Effector memory CD4-positive, alpha-beta T cell (primary cell): ENCODE results near the gene CINP.
"Not testable (repeated sequence)": the region's sequence is repeated elsewhere in the genome, so short reads cannot be mapped to it uniquely, and the experiment has no call there.

ENCODE experiments used
- DNase-seq, 3 donors: peaks; one replicate each; pipeline ENCODE4 v3.0.0-alpha.2; 2020
- H3K27ac ChIP-seq: 2 replicates; pipeline ENCODE4 v1.7.0; 2013; ENCODE audit warnings: mild to moderate bottlenecking, low read length, moderate library complexity; ENCODE audit not compliant: insufficient read depth, poor library complexity, severe bottlenecking
- H3K27me3 ChIP-seq: replicated peaks from 2 replicates; pipeline ENCODE4 v1.7.0; 2013; ENCODE audit warnings: mild to moderate bottlenecking, low read length; ENCODE audit not compliant: insufficient read depth, control insufficient read depth, poor library complexity, severe bottlenecking
- H3K36me3 ChIP-seq: 2 replicates; pipeline ENCODE4 v1.7.0; 2013; ENCODE audit warnings: mild to moderate bottlenecking, low read length, moderate library complexity; ENCODE audit not compliant: control insufficient read depth, insufficient read depth
- H3K4me1 ChIP-seq: 2 replicates; pipeline ENCODE4 v1.7.0; 2013; ENCODE audit warnings: low read length, mild to moderate bottlenecking; ENCODE audit not compliant: control insufficient read depth, insufficient read depth, poor library complexity, severe bottlenecking
- H3K4me3 ChIP-seq: 2 replicates; pipeline ENCODE4 v1.7.0; 2013; ENCODE audit warnings: low read length, low read depth, mild to moderate bottlenecking; ENCODE audit not compliant: insufficient read depth, poor library complexity, severe bottlenecking
- H3K9me3 ChIP-seq: 2 replicates; pipeline ENCODE4 v1.7.0; 2013; ENCODE audit warnings: mild to moderate bottlenecking, low read length, moderate library complexity; ENCODE audit not compliant: control insufficient read depth

The CINP gene

GRCh38 chr14:102342238-102342637 lies 20.5 kb downstream of the CINP start:
- Histone ChIP-seq H3K27me3 (no peaks in the 10 kb centered on the region), H3K9me3 (no peaks in the 10 kb centered on the region), H3K4me3 (no peak overlapping the region), H3K4me1 (no peaks in the 10 kb centered on the region), H3K36me3 (peaks cover 17% of the 10 kb centered on the region), H3K27ac (no peak overlapping the region)
- DNase-seq = no peak

- DNase-seq = no peak
- Histone ChIP-seq H3K9me3 (no peaks in the 10 kb centered on the region), H3K4me3 (no peak overlapping the region), H3K36me3 (peaks cover 17% of the 10 kb centered on the region), H3K27me3 (no peaks in the 10 kb centered on the region), H3K4me1 (no peaks in the 10 kb centered on the region), H3K27ac (no peak overlapping the region)
Observed at GRCh38 chr14:102341566-102341965, 21.1 kb downstream of the CINP start.

- Histone ChIP-seq H3K27me3 (no peaks in the 10 kb centered on the region), H3K27ac (no peak overlapping the region), H3K4me1 (no peaks in the 10 kb centered on the region), H3K9me3 (no peaks in the 10 kb centered on the region), H3K4me3 (no peak overlapping the region), H3K36me3 (peaks cover 20% of the 10 kb centered on the region)
- no peak for DNase-seq
Observed at GRCh38 chr14:102338724-102339123, 24.0 kb downstream of the CINP start.

GRCh38 chr14:102335163-102335562 lies 27.5 kb downstream of the CINP start:
- Histone ChIP-seq H3K36me3 (peaks cover 24% of the 10 kb centered on the region), H3K27me3 (no peaks in the 10 kb centered on the region), H3K4me1 (no peaks in the 10 kb centered on the region), H3K4me3 (no peak overlapping the region), H3K9me3 (no peaks in the 10 kb centered on the region), H3K27ac (no peak overlapping the region)
- no peak for DNase-seq

DNA sequence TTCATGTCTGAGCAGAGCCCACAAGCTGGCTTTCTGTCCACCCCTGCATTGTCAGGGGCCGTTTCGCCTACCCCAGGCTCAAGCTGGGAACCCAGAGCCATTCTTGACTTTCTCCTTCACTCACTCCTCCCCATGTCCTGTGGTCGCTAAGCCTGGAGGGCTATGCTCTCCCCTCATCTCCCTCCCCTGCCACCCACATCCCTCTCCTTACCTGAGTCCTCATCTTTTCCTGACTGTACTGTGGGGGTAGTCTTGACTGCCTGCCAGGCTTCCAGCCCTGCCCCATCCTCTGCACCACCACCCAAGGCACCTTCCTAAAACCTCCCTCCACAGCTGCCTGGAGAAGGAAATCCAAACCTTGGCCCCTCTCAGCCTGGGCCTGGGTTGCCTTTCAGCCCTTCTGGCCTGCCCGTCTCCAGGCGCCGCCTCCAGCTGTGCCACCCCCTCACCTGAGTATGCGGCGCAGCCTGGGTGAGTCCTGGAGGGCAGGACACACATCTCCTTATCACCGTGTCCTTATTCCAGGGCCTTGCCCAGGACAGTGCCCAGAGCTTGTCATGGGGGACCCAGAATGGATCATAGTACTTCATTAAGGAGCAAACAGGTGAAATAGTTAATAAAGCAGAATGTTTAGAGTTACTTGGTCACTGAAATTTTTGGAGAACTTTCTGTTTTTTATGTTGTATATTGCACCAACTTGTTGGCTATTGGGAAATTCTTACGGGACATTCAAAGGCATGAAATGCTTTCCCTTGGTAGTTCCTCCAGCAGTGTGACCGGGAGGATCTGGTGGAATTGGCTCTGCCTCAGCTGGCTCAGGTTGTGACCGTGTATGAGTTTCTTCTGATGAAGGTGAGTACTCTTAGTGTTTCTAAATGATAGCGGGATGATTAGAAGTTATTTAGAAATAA lies 28.6 kb downstream of the CINP start:
- peaks cover 24% of the 10 kb centered on the region for H3K36me3 ChIP-seq
- H3K27me3 ChIP-seq = no peaks in the 10 kb centered on the region
- no peaks in the 10 kb centered on the region for H3K4me1 ChIP-seq
- no peak overlapping the region for H3K27ac ChIP-seq
- no peaks in the 10 kb centered on the region for H3K9me3 ChIP-seq
- H3K4me3 ChIP-seq = no peak overlapping the region
- DNase-seq = no peak

GRCh38 chr14:102333390-102333789 lies 29.3 kb downstream of the CINP start:
- H3K4me3 ChIP-seq = no peak overlapping the region
- no peaks in the 10 kb centered on the region for H3K4me1 ChIP-seq
- H3K9me3 ChIP-seq = no peaks in the 10 kb centered on the region
- DNase-seq = no peak
- H3K36me3 ChIP-seq = peaks cover 19% of the 10 kb centered on the region
- no peak overlapping the region for H3K27ac ChIP-seq
- H3K27me3 ChIP-seq = no peaks in the 10 kb centered on the region

DNA sequence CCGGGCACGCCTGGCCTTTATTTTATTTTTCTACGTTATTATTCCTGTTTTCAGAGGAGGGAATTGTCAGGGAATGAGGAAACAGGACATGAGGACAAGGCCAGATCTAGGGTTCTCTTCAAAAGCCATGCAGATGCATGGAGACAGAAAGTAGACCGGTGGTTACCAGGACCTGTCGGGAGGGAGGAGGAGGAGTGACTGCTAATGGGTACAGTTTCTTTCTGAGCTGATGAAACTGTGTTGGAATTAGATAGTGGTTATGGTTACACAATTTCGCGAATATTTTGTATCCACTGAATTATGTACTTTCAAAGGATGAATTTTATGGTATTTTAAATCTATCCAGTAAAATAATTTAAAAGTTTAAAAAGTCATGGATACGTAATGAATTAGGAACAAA lies 31.9 kb downstream of the CINP start:
- no peaks in the 10 kb centered on the region for H3K4me1 ChIP-seq
- H3K36me3 ChIP-seq = peaks cover 19% of the 10 kb centered on the region
- no peak for DNase-seq

GRCh38 chr14:102329381-102329780 lies 33.3 kb downstream of the CINP start:
- H3K27ac ChIP-seq, H3K9me3 ChIP-seq, DNase-seq, H3K4me1 ChIP-seq, H3K4me3 ChIP-seq, H3K27me3 ChIP-seq: not testable (repeated sequence)
- peaks cover 13% of the 10 kb centered on the region for H3K36me3 ChIP-seq

More for the DNA sequence above, 31.9 kb downstream of the CINP start:
- Histone ChIP-seq H3K4me3 (no peak overlapping the region), H3K9me3 (no peaks in the 10 kb centered on the region), H3K27ac (no peak overlapping the region), H3K27me3 (no peaks in the 10 kb centered on the region)

- Histone ChIP-seq H3K27me3 (no peaks in the 10 kb centered on the region), H3K27ac (no peak overlapping the region), H3K9me3 (no peaks in the 10 kb centered on the region), H3K4me3 (no peak overlapping the region), H3K4me1 (no peaks in the 10 kb centered on the region), H3K36me3 (no peaks in the 10 kb centered on the region)
- DNase-seq = no peak
Observed at GRCh38 chr14:102326583-102326982, 36.1 kb downstream of the CINP start.

DNA sequence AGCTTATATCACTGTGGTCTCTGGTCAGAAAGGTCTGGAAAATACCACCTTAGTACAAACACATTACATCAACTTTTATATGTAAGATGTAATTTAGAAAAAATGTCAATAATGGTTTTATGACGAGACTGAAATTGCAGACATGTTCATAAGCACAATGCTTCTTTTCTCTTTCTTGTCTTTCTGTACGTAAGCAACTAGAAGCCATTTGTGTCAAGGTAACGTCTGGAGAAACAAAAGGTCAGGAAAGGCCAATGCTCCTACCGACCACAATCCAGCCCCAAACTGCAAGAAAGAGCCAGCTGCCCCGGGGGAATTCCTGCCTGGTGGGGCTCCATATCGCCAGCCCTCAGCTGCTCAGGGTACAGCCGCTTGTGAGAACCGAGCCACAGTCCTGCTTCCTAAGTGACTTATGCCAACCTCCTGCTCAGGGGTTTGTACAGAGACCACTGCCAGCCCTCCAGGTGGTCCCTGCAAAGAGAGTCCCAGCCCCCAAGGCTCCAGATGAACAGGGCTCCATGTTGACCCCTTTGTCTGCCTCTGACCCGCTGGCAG lies 36.8 kb downstream of the CINP start:
- H3K27me3 ChIP-seq = no peaks in the 10 kb centered on the region
- H3K27ac ChIP-seq = no peak overlapping the region
- no peak overlapping the region for H3K4me3 ChIP-seq
- peaks cover 1% of the 10 kb centered on the region for H3K4me1 ChIP-seq
- H3K9me3 ChIP-seq = no peaks in the 10 kb centered on the region
- H3K36me3 ChIP-seq = no peaks in the 10 kb centered on the region
- DNase-seq = no peak
